ENCODE results near the gene SUMO2. TPM values are rescaled to one million over a fixed set of nuclear protein-coding genes. Genes with fewer than 3 reads are reported as not detected.
"Not testable (repeated sequence)": the region's sequence is repeated elsewhere in the genome, so short reads cannot be mapped to it uniquely, and the experiment has no call there.

SUMO2 gene
- total RNA-seq, 1 donor from 2014 or later = 94.9 TPM

GRCh38 chr17:75182319-75182568 lies 515 bp downstream of the SUMO2 start:
- DNase-seq (ENCODE audit: low spot score) (peak; percentile 59), ATAC-seq (no peak)

- peak; percentile 6 for ATAC-seq
- DNase-seq (ENCODE audit: low spot score) = peak; percentile 58
Observed at GRCh38 chr17:75181608-75182318, 996 bp downstream of the SUMO2 start.

GRCh38 chr17:75181110-75181509 lies 1.6 kb downstream of the SUMO2 start:
- no peak for DNase-seq (ENCODE audit: low spot score)
- no peak for ATAC-seq

- ATAC-seq = no peak
- DNase-seq (ENCODE audit: low spot score) = no peak
Observed at GRCh38 chr17:75178453-75178852, 4.3 kb downstream of the SUMO2 start.

- no peak for ATAC-seq
- DNase-seq (ENCODE audit: low spot score) = no peak
Observed at GRCh38 chr17:75176625-75177024, 6.1 kb downstream of the SUMO2 start.

GRCh38 chr17:75174996-75175395 lies 7.8 kb downstream of the SUMO2 start:
- DNase-seq (ENCODE audit: low spot score) (no peak), ATAC-seq (no peak)

GRCh38 chr17:75173526-75173925 lies 9.2 kb downstream of the SUMO2 start:
- ATAC-seq (no peak), DNase-seq (ENCODE audit: low spot score) (no peak)

- no peak for ATAC-seq
- DNase-seq (ENCODE audit: low spot score) = no peak
Observed at GRCh38 chr17:75168998-75169397, 13.8 kb downstream of the SUMO2 start.

- ATAC-seq; DNase-seq (ENCODE audit: low spot score): not testable (repeated sequence)
Observed at GRCh38 chr17:75164606-75165005, 18.2 kb downstream of the SUMO2 start.

- DNase-seq (ENCODE audit: low spot score) (no peak), ATAC-seq (no peak)
Observed at GRCh38 chr17:75163074-75163473, 19.7 kb downstream of the SUMO2 start.

- no peak for ATAC-seq
- DNase-seq (ENCODE audit: low spot score) = no peak
Observed at GRCh38 chr17:75160211-75160610, 22.5 kb downstream of the SUMO2 start.

- ATAC-seq (no peak), DNase-seq (ENCODE audit: low spot score) (no peak)
Observed at GRCh38 chr17:75159196-75160031, 23.3 kb downstream of the SUMO2 start.

- ATAC-seq; DNase-seq (ENCODE audit: low spot score): not testable (repeated sequence)
Observed at GRCh38 chr17:75158480-75158879, 24.3 kb downstream of the SUMO2 start.

- DNase-seq (ENCODE audit: low spot score) (no peak), ATAC-seq (no peak)
Observed at GRCh38 chr17:75155191-75155601, 27.6 kb downstream of the SUMO2 start.

- ATAC-seq = peak; percentile 99
- DNase-seq (ENCODE audit: low spot score) = peak; percentile 98
Observed at GRCh38 chr17:75154195-75155106, 28.3 kb downstream of the SUMO2 start, which contains the start of gene JPT1. TSS of gene JPT1 (minus strand) at chr17:75154512. CDS start at chr17:75154397, 115 bp downstream.

GRCh38 chr17:75153780-75154194 lies 29.0 kb downstream of the SUMO2 start:
- ATAC-seq (no peak), DNase-seq (ENCODE audit: low spot score) (peak; percentile 55)

- DNase-seq (ENCODE audit: low spot score) (no peak), ATAC-seq (no peak)
Observed at GRCh38 chr17:75152922-75153779, 29.6 kb downstream of the SUMO2 start.

GRCh38 chr17:75152523-75152921 lies 30.2 kb downstream of the SUMO2 start:
- no peak for ATAC-seq
- no peak for DNase-seq (ENCODE audit: low spot score)

GRCh38 chr17:75151930-75152329 lies 30.8 kb downstream of the SUMO2 start:
- ATAC-seq = no peak
- no peak for DNase-seq (ENCODE audit: low spot score)

GRCh38 chr17:75147878-75148546 lies 34.7 kb downstream of the SUMO2 start:
- ATAC-seq = peak; percentile 24
- no peak for DNase-seq (ENCODE audit: low spot score)
